Measurements from ENCODE around the gene MATK. TPM values are rescaled to one million over a fixed set of nuclear protein-coding genes. Genes with fewer than 3 reads are reported as not detected.

Gene MATK, protein sequence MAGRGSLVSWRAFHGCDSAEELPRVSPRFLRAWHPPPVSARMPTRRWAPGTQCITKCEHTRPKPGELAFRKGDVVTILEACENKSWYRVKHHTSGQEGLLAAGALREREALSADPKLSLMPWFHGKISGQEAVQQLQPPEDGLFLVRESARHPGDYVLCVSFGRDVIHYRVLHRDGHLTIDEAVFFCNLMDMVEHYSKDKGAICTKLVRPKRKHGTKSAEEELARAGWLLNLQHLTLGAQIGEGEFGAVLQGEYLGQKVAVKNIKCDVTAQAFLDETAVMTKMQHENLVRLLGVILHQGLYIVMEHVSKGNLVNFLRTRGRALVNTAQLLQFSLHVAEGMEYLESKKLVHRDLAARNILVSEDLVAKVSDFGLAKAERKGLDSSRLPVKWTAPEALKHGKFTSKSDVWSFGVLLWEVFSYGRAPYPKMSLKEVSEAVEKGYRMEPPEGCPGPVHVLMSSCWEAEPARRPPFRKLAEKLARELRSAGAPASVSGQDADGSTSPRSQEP
- 1 to 10 TPM; 5.7 to 5.8 TPM for total RNA-seq
- 2.2 TPM for polyA plus RNA-seq (2013, experiment 1 of 2)
- polyA plus RNA-seq (2013, experiment 2 of 2): 1.4 TPM
- long read RNA-seq, experiment 1, partial matches to known transcripts: 0 of 2 reads
- long read RNA-seq, experiment 1, other reads (novel, unspliced or antisense): 0 of 2 reads
- long read RNA-seq, experiment 2, transcript MATK-202 (13 exons, 1,907 nt): minor isoform, 6 of 20 reads
- long read RNA-seq, experiment 2, transcript MATK-201 (14 exons, 2,133 nt): major isoform, 12 of 20 reads
- long read RNA-seq, experiment 2, partial matches to known transcripts: 2 of 20 reads
- long read RNA-seq, experiment 2, other reads (novel, unspliced or antisense): 0 of 20 reads
- long read RNA-seq, experiment 3, partial matches to known transcripts: 5 of 8 reads
- long read RNA-seq, experiment 3, other reads (novel, unspliced or antisense): 2 of 8 reads
- long read RNA-seq, experiment 4, partial matches to known transcripts: 1 of 1 reads
- long read RNA-seq, experiment 4, other reads (novel, unspliced or antisense): 0 of 1 reads

DNA sequence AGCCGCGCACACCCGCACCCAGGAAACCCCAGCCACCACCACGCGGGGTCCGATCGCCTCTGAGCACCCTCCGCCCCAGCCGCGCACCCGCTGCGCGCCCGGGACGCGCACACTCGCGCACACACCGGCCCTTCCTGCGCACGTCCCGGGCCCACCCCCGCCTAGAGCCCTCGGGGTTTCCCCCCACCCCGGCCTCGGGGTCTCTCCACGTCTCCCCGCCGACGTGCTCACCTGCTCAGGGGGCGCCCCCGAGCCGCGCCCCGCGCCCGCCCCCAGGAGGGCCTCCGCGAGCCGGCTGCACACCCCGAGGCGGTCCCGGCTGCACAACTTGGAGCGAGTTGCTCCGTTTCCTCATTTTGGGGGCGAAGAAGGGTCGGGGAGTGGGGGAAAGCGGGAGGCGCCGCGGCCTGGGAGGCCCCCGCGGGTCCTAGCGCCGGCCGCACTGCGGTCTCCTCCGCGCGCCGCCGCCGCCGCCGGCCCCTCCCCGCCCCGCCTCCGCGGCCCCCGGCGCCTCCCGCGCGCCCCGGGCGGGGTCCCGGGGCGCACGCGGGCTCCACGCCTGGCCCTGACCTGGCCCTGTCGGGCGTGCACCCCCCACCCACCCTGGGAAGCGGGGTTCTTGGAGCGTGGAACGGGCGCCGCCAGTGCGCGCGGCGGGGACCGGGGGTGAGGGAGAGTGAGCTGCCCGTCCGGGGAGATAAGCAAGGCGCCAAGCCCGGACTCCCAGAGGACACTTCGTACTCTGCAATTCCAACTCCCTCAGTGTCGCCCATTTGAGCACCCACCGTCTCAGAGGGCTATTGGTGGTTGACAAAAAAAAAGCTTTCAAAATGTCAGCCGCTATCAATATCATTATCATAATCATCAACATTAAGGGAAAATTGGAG lies at the start of gene MATK:
Gene MATK, minus strand, starts transcription at position 444 of the 887 bp plus-strand sequence. CDS start 1,246 bp downstream, outside the sequence.
- H3K27ac Mint-ChIP-seq: no peak within 1 kb of the TSS
- H3K9me3 Mint-ChIP-seq: peaks cover 16% of the 10 kb centered on the region
- H3K36me3 Mint-ChIP-seq (ENCODE audit: low read depth): peaks cover 9% of the 10 kb centered on the region
- H3K27me3 Mint-ChIP-seq (ENCODE audit: insufficient read depth): peaks cover 62% of the 10 kb centered on the region
- DNase-seq: peak; percentile 69
- peak within 1 kb of the TSS; percentile 65 for H3K4me3 ChIP-seq (ENCODE audit: low read length)
- TF ChIP-seq, protein P1, sequence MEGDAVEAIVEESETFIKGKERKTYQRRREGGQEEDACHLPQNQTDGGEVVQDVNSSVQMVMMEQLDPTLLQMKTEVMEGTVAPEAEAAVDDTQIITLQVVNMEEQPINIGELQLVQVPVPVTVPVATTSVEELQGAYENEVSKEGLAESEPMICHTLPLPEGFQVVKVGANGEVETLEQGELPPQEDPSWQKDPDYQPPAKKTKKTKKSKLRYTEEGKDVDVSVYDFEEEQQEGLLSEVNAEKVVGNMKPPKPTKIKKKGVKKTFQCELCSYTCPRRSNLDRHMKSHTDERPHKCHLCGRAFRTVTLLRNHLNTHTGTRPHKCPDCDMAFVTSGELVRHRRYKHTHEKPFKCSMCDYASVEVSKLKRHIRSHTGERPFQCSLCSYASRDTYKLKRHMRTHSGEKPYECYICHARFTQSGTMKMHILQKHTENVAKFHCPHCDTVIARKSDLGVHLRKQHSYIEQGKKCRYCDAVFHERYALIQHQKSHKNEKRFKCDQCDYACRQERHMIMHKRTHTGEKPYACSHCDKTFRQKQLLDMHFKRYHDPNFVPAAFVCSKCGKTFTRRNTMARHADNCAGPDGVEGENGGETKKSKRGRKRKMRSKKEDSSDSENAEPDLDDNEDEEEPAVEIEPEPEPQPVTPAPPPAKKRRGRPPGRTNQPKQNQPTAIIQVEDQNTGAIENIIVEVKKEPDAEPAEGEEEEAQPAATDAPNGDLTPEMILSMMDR (conservative IDR thresholded peaks at IDR 0.05): no peak
- H3K4me1 ChIP-seq (ENCODE audit: control insufficient read depth, insufficient read depth, low read length): no peaks in the 10 kb centered on the region
- H3K9me3 ChIP-seq (ENCODE audit: control insufficient read depth, low read length): peaks cover 14% of the 10 kb centered on the region
- H3K4me1 Mint-ChIP-seq: no peaks in the 10 kb centered on the region
- no peaks in the 10 kb centered on the region for H3K36me3 ChIP-seq (ENCODE audit: control insufficient read depth, insufficient read depth, low read length)
- H3K9ac ChIP-seq (ENCODE audit: extremely low read depth, low read length, poor library complexity, severe bottlenecking): no peak within 1 kb of the TSS
- WGBS, 2 experiments (ENCODE audit: insufficient coverage in 1 of 2, insufficient read length in 1 of 2): 7 to 20% methylated on average over 25 to 101 of the region's 101 CpGs
- H3K4me3 Mint-ChIP-seq: peak within 1 kb of the TSS; percentile 55
- no peak within 1 kb of the TSS for H3K27ac ChIP-seq (ENCODE audit: low read depth, low read length)
- peaks cover 39% of the 10 kb centered on the region for H3K27me3 ChIP-seq (ENCODE audit: control insufficient read depth, insufficient read depth, low read length, poor library complexity, severe bottlenecking)

DNA sequence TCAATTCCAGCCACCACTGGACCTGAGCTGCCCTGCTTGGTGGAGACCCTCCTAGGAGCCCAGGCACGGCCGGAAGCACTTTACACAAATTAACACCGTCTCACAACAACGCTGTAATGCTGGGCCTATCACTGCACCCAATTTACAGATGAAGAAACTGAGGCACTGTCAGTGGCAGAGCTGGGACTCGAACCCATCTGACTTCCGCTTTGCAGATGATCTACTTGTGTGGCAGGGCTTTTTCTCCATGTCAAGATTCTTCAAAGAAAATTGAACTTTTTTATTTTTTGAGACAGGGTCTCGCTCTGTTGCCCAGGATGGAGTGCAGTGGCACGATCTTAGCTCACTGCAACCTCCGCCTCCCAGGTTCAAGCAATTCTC lies 48.9 kb upstream of the MATK start:
- peaks cover 17% of the 10 kb centered on the region for H3K9me3 Mint-ChIP-seq
- H3K4me3 ChIP-seq (ENCODE audit: low read length): no peak overlapping the region
- no peaks in the 10 kb centered on the region for H3K27me3 ChIP-seq (ENCODE audit: control insufficient read depth, insufficient read depth, low read length, poor library complexity, severe bottlenecking)
- no peak overlapping the region for H3K27ac Mint-ChIP-seq
- no peaks in the 10 kb centered on the region for H3K4me1 Mint-ChIP-seq
- 93 to 95% methylated on average over 5 to 9 of the region's 9 CpGs for WGBS, 2 experiments (ENCODE audit: insufficient coverage in 1 of 2, insufficient read length in 1 of 2)
- H3K9ac ChIP-seq (ENCODE audit: extremely low read depth, low read length, poor library complexity, severe bottlenecking): no peak overlapping the region
- H3K27me3 Mint-ChIP-seq (ENCODE audit: insufficient read depth): peaks cover 4% of the 10 kb centered on the region
- no peak overlapping the region for H3K27ac ChIP-seq (ENCODE audit: low read depth, low read length)
- H3K36me3 Mint-ChIP-seq (ENCODE audit: low read depth): no peaks in the 10 kb centered on the region
- peaks cover 7% of the 10 kb centered on the region for H3K9me3 ChIP-seq (ENCODE audit: control insufficient read depth, low read length)
- no peak for DNase-seq
- TF ChIP-seq, protein P1 (conservative IDR thresholded peaks at IDR 0.05): no peak
- no peak overlapping the region for H3K4me3 Mint-ChIP-seq
- H3K4me1 ChIP-seq (ENCODE audit: control insufficient read depth, insufficient read depth, low read length): no peaks in the 10 kb centered on the region
- no peaks in the 10 kb centered on the region for H3K36me3 ChIP-seq (ENCODE audit: control insufficient read depth, insufficient read depth, low read length)
